GM12875 (cell line): ENCODE results near the gene BORCS5.
A peak's percentile ranks its signal among the peaks of the same experiment; 100 is the strongest.

Experiments used
- H3K4me3 ChIP-seq: one replicate; pipeline ENCODE4 v1.5.1; 2011; ENCODE audit warnings: low read depth, low read length, control low read depth
- CTCF ChIP-seq: IDR thresholded peaks from 2 replicates; pipeline ENCODE4 v1.5.1; 2011; ENCODE audit warnings: low read depth, mild to moderate bottlenecking, control low read depth, inconsistent platforms, low read length, moderate library complexity, borderline replicate concordance; ENCODE audit not compliant: insufficient read depth

Gene BORCS5

GRCh38 chr12:12327802-12328201 lies 29.1 kb upstream of the BORCS5 start:
- H3K4me3 ChIP-seq: no peak overlapping the region
- TF ChIP-seq CTCF: peak; percentile 48; the same call in 1 of the 2 replicates

DNA sequence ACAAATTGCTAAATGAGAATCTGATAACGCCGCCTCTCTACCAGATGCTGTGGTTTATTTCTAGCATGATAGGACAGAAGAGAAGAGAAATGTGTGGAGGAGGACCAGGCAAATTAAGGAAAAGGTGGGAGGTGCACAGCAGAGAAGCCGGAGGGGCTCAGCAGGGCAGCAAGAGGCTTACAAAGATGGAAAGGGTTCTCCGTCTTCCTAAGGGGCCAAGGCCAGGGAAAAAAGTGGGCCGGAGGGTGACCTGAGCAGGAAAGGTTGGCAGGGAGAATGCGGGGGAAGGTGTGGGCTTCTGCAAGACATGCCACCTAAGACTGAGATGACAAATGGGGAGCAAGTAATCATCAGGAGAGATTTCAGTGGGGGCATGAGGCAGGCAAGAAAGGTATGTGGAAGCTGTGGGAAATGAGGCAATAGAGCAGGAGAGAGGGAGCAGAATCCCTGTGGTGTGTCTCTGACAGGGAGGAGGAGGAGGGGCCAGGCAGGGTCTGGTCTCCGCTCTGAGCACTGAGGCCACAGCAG lies 25.6 kb upstream of the BORCS5 start:
- no peak for TF ChIP-seq CTCF
- H3K4me3 ChIP-seq: no peak overlapping the region

GRCh38 chr12:12331896-12332295 lies 25.0 kb upstream of the BORCS5 start:
- TF ChIP-seq CTCF: no peak
- no peak overlapping the region for H3K4me3 ChIP-seq

DNA sequence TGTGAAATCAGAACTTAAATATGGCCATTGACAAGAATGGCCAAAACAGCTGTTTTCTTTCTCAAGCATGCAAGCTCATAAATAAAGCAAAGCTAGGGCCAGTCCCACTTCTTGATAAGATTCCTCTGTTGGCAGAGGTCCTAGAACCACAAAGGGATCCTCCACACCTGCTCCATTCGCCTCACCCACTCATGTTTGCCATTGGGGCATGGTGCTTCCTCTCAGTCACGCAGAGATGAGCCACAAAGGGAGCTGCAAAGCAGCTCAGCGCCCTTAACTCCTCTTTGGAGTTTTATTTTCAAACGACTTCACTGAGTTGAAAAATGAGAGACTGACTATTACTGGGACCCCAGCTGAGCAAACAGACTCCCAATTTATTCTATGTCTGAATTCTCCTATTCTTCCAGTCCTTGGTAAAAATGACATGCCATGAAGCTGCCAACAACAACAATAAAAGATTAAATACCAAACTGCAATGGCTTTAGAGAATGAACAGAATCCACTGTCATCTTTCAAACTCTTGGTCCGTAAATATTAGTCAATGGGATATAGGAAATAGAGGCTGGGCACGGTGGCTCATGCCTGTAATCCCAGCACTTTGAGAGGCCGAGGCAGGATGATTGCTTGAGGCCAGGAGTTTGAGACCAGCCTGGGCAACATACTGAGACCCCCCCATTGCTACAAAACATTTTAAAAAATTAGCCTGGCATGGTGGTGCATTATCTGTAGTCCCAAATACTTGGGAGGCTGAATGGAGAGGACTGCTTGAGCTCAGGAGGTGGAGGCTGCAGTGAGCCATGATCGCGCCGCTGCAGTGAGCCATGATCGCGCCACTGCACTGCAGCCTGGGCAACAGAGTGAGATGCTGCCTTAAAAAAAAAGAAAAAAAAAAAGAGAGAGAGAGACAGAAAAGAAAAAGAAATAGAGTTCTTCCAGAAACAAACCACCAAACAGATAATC lies 23.2 kb upstream of the BORCS5 start:
- H3K4me3 ChIP-seq: no peak overlapping the region
- no peak for TF ChIP-seq CTCF

DNA sequence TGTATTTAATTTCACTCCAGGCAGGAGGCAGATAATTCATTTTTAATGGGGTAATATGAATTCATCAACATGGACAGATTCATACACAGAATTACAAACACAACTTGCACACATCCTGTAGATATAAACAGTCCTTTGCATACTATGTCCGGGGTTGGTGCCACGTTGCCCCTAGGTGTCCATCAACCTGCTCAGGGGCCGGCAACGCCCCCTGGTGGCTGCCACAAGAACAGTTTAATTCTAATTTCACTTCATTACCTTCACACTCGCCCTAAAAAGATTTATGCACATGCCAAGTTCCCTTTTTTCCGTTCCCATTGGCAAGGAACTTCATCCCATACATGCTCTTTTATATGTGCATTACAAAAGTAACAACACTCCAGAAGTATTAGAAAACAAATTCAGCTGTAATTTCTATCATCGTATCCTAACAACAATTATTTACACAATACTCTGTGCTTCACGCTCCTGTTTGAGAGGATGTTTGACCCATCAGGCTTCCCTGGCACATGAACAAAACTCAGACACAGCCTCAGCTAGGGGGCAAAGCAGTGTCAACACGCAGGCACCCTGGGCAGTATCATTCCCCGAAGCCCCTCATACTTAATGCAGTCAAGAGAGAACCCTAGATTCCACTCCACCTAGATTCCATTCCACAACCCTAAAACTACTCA lies 22.4 kb upstream of the BORCS5 start:
- TF ChIP-seq CTCF: peak; percentile 75

GRCh38 chr12:12336049-12336411 lies 20.8 kb upstream of the BORCS5 start:
- no peak for TF ChIP-seq CTCF
- no peak overlapping the region for H3K4me3 ChIP-seq

More for the DNA sequence above, 22.4 kb upstream of the BORCS5 start:
- H3K4me3 ChIP-seq: no peak overlapping the region
